GM11168 (cell line): ENCODE measurements around the gene C1orf94.

Experiments
- in situ Hi-C: fragments of 300-500 bp; cut with MboI; formaldehyde crosslinking; loops from one replicate; pipeline ENCODE4 v1.12.0; 2022; ENCODE audit warnings: low sequenced_read_pairs; ENCODE audit not compliant: unreplicated experiment

The C1orf94 gene

GRCh38 chr1:34250342-34250741 is 73.6 kb downstream of the C1orf94 start:
- in situ Hi-C loops = no loop called here

DNA sequence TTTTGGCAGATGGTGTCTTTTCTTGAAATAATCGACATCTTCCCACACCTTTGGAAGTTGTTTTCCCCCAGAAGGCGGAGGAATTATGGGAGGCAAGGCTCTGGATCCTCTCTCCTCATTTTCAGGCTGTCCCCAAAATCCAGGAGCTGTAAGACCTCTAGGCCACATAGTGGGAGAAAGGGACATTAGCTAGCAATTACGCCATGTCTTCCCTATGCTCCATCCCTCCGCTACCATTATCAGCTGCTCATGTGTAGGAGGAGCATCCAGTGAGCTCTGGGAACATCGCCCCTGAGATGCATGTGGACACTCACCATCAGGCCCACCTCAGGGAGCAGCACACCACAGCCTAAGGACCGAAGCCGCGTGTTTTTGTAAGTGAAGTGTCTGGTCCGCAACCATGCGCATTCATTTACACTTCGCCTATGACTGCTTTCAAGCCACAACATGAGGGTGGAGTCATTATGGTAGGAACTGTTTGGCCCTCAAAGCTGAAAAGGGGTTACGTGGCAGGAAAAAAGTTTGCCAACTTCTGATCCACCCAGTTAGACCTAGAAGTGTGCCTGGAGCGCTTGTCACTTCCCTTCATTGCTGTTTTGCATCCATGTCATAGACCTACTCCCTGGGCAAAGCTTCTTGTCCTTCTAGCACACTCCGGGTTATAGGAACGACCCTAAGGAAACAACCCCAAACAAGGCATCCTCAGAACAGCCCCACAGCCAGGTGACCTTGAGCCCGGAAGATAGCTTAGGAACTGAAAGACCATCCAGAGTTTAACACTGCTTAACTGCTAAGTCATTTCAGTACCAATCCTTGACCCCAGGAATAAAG is 85.5 kb downstream of the C1orf94 start:
- in situ Hi-C loops = no loop called here

GRCh38 chr1:34262921-34263320 is 86.2 kb downstream of the C1orf94 start:
- in situ Hi-C loops = no loop called here

DNA sequence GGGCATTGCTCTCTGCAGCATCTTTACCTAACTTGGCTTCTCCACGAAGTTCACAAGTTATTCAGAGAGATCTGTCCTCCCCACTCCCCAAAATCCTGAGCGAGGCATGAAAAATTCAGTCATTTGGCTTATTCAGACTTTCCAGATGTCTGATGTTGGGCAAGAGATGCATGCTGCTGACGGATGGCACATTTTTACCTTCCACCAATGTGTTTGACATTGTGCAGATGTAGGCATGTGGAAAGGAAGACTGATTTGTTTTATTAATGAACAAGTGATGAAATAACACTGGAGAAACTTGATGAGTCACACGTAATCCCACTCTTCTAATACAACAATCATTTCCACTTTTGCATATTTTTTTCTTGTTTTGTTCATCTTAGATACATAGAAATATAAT is 86.7 kb downstream of the C1orf94 start:
- in situ Hi-C loops = no loop called here

- in situ Hi-C loops = no loop called here
These were observed 88.7 kb downstream of the C1orf94 start for GRCh38 chr1:34265396-34265795.

DNA sequence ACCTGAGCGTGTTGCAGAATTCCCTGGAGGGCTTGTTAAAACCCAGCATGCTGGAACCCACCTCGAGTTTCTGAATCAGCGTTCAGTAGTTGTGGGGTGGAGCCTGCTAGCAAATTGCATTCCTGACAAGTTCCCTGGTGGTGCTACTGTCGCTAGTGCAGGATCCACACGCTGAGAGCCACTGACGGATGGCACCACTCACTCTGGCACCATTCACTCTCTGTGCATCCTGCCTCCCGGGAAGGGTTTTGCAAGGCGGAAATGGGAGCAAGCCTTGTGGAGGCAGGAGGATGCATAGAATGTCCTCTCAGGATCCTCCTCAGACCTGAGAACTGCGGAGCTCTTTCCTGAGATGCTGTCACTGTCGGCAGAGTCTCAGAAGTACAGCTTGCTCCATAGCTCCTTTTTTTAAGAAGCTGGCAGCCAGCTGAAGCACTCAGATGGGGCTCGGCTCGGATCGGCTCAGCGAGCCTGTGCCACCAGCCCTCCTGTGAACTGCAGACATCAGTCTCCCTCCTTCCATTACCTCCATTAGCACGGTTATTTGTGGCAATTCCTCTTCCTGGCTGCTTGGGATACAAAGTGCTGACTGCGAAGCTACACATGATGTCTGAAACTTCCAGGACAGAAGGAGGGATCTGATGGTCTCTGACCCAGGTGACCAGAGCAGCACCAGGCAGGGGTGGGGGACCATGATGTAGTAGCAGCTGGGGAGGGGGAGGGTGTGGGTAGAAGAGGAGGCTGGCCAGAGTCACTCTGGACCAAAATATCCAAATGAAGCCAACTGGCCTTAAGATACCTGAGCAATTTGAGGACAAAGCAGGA is 89.6 kb downstream of the C1orf94 start:
- in situ Hi-C loops = no loop called here

DNA sequence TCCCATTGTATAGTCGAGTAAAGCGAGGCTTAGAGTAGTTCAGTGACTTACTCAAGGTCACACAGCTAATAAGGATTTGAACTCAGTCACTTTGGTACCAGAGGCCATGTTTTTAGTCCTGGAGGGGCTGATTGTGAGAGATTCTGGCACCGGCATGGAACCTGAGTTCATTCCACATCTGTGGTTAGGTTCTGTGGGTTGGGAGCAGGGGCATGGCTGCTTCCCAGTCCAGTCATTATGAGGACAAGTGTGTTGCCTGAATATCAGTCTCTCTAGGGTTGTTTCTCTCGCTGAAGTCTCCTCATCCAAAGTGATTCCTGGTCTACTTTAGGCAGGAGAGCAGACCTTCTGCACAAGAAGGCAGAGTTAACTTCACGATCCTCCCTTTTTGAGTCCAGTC is 90.6 kb downstream of the C1orf94 start:
- in situ Hi-C loops = no loop called here

DNA sequence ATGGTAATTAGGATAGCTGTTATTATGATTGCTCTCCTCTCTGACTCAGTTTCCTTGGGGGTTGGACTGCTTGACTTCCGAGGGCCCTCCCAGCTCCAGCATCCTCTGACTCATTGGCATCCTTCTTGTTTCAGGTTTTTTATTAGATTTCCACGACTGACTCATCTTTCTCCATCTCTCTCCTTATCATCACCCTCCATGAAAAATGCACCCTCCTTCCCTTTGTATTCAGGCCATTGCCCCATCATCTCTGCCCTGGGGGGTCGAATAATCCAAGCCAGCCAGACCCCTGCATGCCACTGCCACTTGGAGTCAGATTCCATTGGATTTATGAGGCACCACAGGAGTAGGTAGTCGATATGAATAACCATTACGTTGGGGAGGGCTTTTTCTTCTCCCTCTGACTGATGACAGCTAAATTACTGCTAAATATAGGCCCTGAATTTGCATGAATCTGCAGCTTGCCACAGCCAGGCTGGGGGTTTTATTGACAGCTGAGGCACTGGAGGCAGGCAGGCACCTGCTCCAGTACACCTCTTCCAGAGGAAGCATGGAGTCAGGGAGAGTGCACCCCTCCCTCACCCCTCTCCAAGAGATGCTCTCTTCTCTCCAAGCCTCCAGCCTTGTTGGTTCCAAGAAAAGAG is 91.7 kb downstream of the C1orf94 start:
- in situ Hi-C loops = no loop called here
